Hepatocyte (in vitro differentiated cells): ENCODE measurements around the gene KCNV2.

Experiments used
- CTCF ChIP-seq: fragments of 200-600 bp; sonication (generic); IDR thresholded peaks from 2 replicates; pipeline ENCODE4 v1.5.1; 2016; ENCODE audit warnings: antibody characterized with exemption, mild to moderate bottlenecking; ENCODE audit not compliant: poor library complexity
- EZH2 ChIP-seq: fragments of 200-600 bp; sonication (generic); IDR thresholded peaks from 2 replicates; pipeline ENCODE4 v1.6.1; 2016; ENCODE audit warnings: antibody characterized with exemption, mild to moderate bottlenecking, borderline replicate concordance
- EZH2phosphoT487 ChIP-seq: fragments of 200-600 bp; sonication (generic); IDR thresholded peaks from one replicate; pipeline ENCODE4 v1.6.1; 2018; ENCODE audit warnings: antibody characterized with exemption, mild to moderate bottlenecking, low read depth, moderate library complexity; ENCODE audit not compliant: unreplicated experiment, severe bottlenecking

- TF ChIP-seq CTCF: no peak
- TF ChIP-seq EZH2: no peak
- no peak for TF ChIP-seq EZH2phosphoT487
These were observed 47.0 kb downstream of the KCNV2 start for GRCh38 chr9:2764353-2764752.
